ENCODE results near the gene RMI1. TPM values are rescaled to one million over a fixed set of nuclear protein-coding genes. Genes with fewer than 3 reads are reported as not detected.

The RMI1 gene
- total and polyA plus RNA-seq, 11 donors = 1.6 to 9.9 (median 5.7) TPM

DNA sequence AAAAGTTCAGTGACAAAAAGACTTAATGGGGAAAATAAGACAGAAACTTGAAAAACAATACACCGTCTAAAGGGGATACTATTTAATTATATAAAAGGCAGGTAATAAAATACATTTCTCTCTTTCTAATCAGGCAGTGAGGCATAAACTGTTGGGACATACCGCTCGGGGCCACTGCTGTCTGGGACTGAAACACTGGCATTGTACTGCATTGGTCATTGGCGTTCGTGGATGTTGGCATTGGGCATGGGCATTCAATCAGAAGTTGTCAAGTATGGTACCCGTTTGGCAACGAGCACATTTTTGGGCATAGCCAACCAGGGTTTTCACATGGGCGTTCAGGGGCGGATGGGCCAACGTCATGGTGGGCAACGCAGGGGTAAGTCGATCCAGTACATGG lies 5.3 kb upstream of the RMI1 start:
- DNase-seq = no peak
- H3K4me3 ChIP-seq = no peak overlapping the region
- no peak for TF ChIP-seq POLR2A (IDR thresholded peaks at IDR 0.05)
- TF ChIP-seq, protein P1, sequence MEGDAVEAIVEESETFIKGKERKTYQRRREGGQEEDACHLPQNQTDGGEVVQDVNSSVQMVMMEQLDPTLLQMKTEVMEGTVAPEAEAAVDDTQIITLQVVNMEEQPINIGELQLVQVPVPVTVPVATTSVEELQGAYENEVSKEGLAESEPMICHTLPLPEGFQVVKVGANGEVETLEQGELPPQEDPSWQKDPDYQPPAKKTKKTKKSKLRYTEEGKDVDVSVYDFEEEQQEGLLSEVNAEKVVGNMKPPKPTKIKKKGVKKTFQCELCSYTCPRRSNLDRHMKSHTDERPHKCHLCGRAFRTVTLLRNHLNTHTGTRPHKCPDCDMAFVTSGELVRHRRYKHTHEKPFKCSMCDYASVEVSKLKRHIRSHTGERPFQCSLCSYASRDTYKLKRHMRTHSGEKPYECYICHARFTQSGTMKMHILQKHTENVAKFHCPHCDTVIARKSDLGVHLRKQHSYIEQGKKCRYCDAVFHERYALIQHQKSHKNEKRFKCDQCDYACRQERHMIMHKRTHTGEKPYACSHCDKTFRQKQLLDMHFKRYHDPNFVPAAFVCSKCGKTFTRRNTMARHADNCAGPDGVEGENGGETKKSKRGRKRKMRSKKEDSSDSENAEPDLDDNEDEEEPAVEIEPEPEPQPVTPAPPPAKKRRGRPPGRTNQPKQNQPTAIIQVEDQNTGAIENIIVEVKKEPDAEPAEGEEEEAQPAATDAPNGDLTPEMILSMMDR (IDR thresholded peaks at IDR 0.05) = no peak
- H3K27ac ChIP-seq = no peak overlapping the region
- peaks cover 0 to 59% (median 33%) of the 10 kb centered on the region in 12 donors for H3K4me1 ChIP-seq
- peaks cover 6 to 81% (median 76%) of the 10 kb centered on the region in 9 donors for H3K36me3 ChIP-seq
- H3K9me3 ChIP-seq = no peaks in the 10 kb centered on the region
- intact Hi-C loops (cut with DNase I) = loop anchor here in 1 of 10 donors (5.0 kb wide), 1 partner anchor 1967 kb away; the partner anchor contains the start of gene NAA35
- ATAC-seq = no peak
- H3K27me3 ChIP-seq = no peaks in the 10 kb centered on the region
- WGBS, 4 donors = 73 to 84% (median 80%) methylated on average over 12 of the region's 12 CpGs

- no peaks in the 10 kb centered on the region for H3K27me3 ChIP-seq
- H3K4me1 ChIP-seq = peaks cover 0 to 61% (median 34%) of the 10 kb centered on the region in 12 donors
- no peaks in the 10 kb centered on the region for H3K9me3 ChIP-seq
- no peak for DNase-seq
- 39 to 63% (median 51%) methylated on average over 2 of the region's 2 CpGs for WGBS, 4 donors
- TF ChIP-seq, protein P1 (IDR thresholded peaks at IDR 0.05) = no peak
- TF ChIP-seq POLR2A (IDR thresholded peaks at IDR 0.05) = no peak
- intact Hi-C loops (cut with DNase I) = loop anchor here in 1 of 10 donors (5.0 kb wide), 1 partner anchor 1966 kb away; the partner anchor contains the start of gene NAA35
- ATAC-seq = no peak
- peak overlapping the region in 2 of 12 donors; percentile 94 to 96 for H3K4me3 ChIP-seq
- no peak overlapping the region for H3K27ac ChIP-seq
- peaks cover 6 to 71% (median 65%) of the 10 kb centered on the region in 9 donors for H3K36me3 ChIP-seq
Observed at GRCh38 chr9:83976372-83976771, 4.2 kb upstream of the RMI1 start.

- Histone ChIP-seq H3K36me3 (peaks cover 6 to 62% (median 57%) of the 10 kb centered on the region in 9 donors), H3K27me3 (no peaks in the 10 kb centered on the region), H3K4me1 (peaks cover 0 to 68% (median 41%) of the 10 kb centered on the region in 12 donors), H3K4me3 (peak overlapping the region in 8 of 12 donors; percentile 80 to 98 (median 89)), H3K27ac (no peak overlapping the region), H3K9me3 (no peaks in the 10 kb centered on the region)
- intact Hi-C loops (cut with DNase I) = loop anchor here in 1 of 10 donors (5.0 kb wide), 1 partner anchor 1965 kb away; the partner anchor contains the start of gene NAA35
- ATAC-seq = no peak
- 33 to 54% (median 42%) methylated on average over 1 of the region's 1 CpG for WGBS, 4 donors
- TF ChIP-seq, protein P1 (IDR thresholded peaks at IDR 0.05) = no peak
- no peak for TF ChIP-seq POLR2A (IDR thresholded peaks at IDR 0.05)
- no peak for DNase-seq
Observed at GRCh38 chr9:83977196-83977595, 3.4 kb upstream of the RMI1 start.

DNA sequence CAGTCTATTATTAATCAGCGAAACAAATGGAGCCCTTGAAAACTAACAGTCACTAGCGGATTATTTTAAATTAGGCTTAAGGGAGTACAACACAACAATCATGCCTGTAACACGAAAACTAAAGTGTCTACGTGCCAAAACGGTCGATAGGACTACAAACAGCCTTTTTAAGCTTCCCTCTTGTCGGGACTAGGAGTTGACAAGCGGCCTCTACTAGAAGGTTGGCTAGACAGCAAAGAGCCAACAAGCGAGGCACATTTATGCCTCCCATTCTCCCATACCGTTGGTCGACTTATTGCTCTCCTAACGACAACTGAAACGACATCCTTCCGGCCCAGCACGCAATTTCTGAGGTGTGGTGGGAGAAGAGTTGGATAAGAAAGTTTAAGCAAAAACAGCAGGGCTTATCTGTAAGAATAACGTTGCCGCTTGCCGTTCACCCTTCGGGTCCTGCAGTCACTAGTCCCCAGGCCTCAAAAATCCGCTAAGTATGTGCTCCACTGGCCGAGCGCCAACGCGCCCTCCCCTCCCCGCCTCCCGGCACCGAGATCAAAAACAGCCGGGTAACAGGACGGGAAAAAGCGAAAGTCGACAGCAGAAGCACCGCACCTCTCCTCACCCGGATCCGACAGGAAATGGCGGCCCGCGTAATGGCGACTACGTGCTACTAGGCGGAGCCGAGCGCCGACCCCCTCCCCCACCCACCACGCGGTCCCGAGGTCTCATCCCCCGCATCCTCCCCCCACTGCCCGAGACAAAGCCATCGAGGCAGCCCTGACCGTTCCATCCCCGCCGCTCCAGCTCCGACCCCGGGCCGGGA lies 1.4 kb upstream of the RMI1 start:
- 0 to 1% (median 0%) methylated on average over 32 to 55 of the region's 55 CpGs for WGBS, 4 donors
- peaks cover 3 to 42% (median 37%) of the 10 kb centered on the region in 9 donors for H3K36me3 ChIP-seq
- TF ChIP-seq POLR2A (IDR thresholded peaks at IDR 0.05) = peak in 1 of 2 donors; percentile 15
- TF ChIP-seq, protein P1 (IDR thresholded peaks at IDR 0.05) = no peak
- no peaks in the 10 kb centered on the region for H3K9me3 ChIP-seq
- DNase-seq (peak; percentile 90 to 93 (median 91)), ATAC-seq (peak; percentile 58 to 80 (median 74))
- H3K27me3 ChIP-seq = no peaks in the 10 kb centered on the region
- peak overlapping the region; percentile 67 to 98 (median 83) for H3K4me3 ChIP-seq
- intact Hi-C loops (cut with DNase I) = loop anchor here in 2 of 10 donors (2.0 to 5.0 kb wide), 2 partner anchors 194 to 1963 kb away; partner anchors contain the start of gene NAA35 (in 1 of the 2)
- H3K27ac ChIP-seq = peak overlapping the region; percentile 94 to 100 (median 99)
- H3K4me1 ChIP-seq = peaks cover 0 to 61% (median 41%) of the 10 kb centered on the region in 12 donors

Measured in heart left ventricle (tissue), 16 donors.